GM19035 (cell line): ENCODE data around the gene MLEC.
"Not testable (repeated sequence)": the region's sequence is repeated elsewhere in the genome, so short reads cannot be mapped to it uniquely, and the experiment has no call there.

Experiments
- ATAC-seq: cut with Tn5 transposase; IDR thresholded peaks from one replicate; pipeline ENCODE4 v1.9.1; 2021; ENCODE audit not compliant: unreplicated experiment

MLEC gene

DNA sequence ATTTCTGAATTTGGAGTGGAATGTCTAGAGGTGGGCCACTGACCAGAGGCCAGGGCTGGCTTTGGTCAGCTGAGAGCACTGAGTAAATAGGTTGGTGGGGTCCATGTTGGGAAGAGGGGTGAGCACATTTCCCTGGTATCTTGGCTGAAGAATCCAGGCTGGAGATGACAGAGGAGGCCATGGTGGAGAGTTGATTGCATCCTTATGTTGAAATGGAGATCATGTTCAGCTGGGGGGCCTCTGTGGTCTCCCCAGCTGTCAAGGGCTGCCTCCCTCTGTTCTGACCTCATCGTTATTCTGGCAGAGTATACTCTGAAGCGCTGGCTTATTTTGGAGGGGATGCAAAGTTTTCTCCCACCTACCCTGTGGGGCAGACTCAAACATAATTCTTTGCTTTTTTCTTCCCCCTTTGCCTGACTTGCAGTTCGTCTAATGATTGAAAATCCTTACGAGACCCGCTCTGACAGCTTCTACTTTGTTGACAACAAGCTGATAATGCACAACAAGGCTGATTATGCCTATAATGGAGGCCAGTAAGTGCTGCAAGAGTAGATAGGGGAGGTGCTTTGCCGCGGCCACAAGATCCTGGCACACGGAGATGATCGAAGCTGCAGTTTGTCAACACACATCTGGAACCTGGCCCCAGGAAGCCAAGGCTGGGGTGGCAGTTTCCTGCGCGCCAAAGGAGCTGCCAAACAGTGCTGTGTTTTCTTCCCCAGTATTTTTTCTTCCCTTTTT is 32.7 kb downstream of the MLEC start:
- no peak for ATAC-seq

DNA sequence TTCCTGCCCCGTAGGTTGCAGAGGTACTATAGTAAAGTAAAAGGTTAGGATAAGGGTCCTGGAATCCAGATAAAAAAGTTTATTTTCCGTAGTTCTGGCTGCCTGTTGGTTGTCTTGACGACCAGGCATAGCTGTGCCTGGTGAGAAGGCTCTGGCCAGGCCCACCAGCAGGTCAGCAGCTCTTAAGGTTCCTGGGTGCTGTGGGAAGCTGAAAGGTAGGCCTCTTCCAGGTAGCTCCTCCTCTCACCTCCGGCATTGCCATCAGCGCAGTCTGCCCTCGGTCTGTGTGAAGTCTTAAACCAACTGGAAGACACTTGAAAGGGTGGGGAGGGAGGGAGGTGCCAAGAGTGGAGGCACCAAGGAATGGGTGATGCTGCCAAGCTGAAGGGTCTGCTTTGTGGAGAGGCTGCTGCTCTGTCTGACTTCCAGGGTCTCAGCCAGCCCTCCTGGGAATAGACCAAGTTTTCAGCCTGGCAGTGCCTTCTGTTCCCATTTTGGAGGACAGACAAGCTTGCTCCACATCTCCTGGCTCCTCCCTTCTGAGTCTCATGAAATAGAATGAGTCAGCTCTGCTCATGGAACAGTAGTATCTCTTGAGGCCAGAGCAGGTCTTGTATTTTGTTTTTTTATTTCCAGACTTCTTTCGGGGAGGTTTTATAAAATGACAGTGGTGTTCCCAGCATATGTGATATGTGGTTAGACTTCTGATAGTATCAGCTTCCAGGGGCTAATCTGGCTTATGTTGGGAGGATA is 33.5 kb downstream of the MLEC start:
- ATAC-seq: no peak

DNA sequence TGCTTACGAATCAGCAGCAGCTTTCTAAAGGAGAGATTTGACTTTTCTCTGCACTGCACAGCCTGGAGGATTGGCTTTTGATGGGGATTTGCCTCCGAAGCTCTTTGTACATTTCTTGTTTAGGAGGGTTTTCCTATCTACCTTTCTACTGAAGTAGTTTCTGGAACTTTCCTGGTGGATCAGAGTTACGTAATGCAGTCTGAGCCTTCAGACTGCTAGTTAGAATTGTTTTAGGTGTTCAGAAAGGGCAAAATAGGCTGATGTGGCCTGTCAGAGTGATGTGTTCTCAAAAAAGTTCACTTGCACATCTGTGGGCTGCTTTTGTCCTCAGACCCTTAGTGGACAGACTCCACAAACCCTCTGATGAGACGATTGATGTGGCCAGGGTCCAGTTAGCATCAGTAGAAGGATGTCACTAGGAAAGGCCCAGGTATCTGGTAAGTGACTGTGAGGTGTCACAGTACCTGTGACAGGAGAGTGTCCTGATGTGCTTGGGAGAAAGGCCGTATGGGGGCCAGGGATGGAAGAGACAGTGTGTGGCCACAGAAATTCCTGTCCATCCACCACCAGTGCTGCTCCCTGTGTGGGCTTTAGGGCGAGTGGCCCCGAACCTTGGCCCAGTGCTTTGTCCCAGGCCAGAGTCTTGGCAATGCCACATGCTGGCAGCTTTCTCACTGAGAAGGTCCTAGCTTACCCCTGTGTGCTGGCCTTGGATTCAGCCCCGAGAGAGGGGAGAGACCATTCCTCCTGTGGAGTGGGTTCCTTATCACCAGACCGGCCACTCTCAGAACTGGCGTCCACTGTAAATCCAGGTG is 34.2 kb downstream of the MLEC start:
- no peak for ATAC-seq

DNA sequence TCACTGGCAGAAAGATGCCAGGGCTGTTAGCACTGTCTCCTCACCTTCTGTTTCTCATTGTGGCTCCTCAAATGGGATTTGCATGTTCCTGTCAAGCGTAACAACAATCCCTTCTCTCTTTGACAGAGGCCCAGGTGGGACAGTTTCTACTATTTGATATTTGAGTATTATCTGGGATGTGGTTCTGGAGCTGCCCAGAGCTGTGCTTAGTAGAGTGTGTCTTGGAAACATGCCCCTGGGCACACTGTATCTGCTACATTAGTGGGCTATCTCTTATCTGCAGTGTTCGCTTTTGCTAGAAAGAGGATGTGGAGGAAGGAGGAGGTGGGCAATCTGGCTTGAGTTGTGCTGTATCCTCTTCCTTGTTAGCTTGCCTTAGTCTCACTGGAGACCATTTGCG is 34.9 kb downstream of the MLEC start:
- no peak for ATAC-seq

DNA sequence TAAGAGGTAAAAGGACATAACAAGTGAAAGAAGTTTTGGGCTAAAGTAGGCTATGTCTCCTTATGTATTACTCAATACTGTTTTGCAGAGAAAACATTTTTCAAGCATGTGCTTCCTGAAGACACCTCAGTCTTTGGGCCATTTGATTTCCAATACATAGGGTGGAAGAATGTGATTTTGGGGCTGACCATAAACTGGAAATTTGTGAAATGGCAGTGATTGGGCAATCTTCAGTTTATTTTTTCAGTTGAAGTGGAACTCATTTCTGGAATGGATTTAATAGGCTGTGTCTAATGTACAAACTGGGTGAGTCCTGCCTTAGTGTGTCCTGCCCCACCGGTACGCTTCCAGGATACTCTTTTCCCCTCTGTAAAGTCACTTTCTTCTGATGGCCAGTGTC is 35.8 kb downstream of the MLEC start:
- no peak for ATAC-seq

DNA sequence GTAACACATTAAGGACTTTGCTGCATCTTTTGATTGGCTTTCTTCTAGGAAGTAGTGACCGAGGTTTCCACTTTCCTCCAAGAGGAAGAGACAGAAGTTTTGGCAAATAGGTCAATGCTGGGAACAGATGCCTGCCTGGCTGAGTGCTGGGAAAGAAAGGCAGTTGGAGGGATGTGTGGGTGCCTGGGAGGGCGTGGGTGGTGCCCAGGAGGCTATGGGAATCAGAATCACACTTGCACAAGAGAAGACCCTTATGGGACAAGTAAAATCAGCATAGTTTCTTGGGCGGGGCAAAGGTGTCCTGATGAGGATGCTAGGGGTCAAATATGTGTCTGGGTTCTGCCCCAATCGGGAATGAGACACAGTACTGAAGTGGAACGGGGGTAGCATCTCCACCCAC is 37.8 kb downstream of the MLEC start:
- ATAC-seq: no peak

DNA sequence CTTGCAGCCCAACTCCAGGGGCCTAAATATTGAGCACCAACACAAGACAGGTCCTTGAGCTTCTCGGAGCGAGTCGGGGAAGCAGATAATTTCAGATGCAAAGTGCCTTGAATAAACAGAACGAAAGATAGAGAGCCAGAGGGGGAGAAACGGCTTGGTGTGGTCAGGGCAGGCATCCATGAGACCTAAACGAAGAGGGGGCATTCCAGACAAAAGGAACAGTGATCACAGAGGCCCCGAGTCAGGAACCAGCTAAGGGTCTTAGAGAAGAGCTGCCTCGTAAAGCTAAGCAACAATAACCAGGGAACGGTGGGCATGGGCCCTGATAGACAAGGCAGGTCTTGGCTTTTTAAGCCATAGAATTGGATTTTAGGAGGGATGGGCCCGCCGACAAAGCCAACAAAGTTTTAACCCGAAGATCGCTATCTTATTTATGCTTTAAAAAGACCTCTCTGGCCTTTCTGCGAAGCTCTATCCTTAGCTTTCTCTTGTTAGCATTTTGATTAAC is 38.3 kb downstream of the MLEC start:
- peak; percentile 15 for ATAC-seq

DNA sequence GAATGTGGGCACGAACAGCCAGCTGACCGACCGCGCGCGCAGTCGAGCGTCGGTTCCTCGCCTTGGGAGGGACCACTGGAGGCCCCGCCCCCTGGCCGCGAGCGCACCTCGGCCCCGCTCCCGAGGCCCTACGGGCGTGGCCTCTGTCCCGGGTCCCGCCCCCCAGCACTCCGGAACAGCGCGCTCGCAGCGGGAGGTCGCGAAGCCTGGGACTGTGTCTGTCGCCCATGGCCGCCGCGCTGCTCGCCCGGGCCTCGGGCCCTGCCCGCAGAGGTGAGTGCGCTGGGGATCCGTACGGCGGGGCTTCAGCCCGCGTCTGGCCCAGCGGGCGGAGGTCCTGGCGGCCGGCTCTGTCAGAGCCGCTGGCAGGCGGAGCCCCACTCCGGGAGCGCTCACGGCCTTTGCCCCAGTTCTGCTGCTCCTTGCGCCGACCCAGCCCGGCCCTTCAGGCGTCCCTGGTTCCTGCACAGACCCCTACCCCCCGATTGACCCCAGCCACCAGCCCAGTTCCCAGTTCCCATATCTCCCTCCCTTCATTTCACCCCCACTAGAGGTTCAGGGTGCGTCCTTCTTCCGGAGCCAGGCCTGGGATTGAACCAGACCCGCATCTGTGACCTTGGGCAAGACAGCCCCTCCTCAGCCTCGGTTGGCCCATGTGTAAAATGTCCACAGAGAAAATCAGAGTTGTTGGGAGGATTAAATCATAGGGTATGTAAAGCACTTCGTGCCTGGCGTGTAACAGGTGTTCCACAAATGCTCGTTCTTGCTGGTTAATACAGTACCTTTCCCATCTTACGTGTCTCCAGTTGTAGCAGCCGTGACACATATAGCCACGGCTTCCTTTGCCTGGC is 38.9 kb downstream of the MLEC start, which contains the start of gene ACADS:
ACADS (plus strand) TSS at position 168 of the 851 bp plus-strand sequence; CDS start at position 228, 60 bp downstream.
- ATAC-seq: peak; percentile 95

DNA sequence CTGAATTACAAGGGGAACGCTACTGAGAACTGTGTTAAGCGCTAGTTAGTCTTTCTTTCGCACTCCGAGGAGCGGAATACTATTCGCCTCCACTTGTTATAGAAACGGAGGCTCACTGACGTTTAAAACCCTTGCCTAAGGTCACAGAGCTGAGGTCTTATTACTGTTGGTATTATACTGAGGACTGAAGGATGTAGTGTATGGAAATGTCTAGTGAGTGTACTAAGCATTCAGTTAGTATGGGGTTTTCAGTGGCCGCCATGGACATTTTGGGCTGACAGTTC is 39.5 kb downstream of the MLEC start:
- no peak for ATAC-seq

DNA sequence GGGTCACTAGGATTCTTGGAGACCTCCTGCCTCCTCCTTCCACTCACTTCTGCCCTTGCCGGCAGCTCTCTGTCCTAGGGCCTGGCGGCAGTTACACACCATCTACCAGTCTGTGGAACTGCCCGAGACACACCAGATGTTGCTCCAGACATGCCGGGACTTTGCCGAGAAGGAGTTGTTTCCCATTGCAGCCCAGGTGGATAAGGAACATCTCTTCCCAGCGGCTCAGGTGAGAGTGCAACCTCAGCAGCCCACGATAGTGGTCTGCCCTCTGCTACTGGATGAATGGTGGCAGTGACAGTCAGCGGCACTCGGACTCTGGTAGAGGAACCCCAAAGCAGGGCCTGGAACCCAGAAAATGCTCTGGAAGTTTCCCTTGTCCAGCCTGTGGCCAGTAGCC is 40.0 kb downstream of the MLEC start:
- ATAC-seq: no peak

DNA sequence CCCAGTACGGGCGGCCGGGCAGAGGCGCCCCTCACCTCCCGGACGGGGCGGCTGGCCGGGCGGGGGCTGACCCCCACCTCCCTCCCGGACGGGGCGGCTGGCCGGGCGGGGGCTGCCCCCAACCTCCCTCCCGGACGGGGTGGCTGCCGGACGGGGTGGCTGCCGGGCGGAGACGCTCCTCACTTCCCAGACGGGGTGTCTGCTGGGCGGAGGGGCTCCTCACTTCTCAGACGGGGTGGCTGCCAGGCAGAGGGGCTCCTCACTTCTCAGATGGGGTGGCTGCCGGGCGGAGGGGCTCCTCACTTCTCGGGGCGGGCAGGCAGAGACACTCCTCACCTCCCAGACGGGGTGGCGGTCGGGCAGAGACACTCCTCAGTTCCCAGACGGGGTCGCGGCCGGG is 45.2 kb downstream of the MLEC start:
- ATAC-seq: not testable (repeated sequence)

DNA sequence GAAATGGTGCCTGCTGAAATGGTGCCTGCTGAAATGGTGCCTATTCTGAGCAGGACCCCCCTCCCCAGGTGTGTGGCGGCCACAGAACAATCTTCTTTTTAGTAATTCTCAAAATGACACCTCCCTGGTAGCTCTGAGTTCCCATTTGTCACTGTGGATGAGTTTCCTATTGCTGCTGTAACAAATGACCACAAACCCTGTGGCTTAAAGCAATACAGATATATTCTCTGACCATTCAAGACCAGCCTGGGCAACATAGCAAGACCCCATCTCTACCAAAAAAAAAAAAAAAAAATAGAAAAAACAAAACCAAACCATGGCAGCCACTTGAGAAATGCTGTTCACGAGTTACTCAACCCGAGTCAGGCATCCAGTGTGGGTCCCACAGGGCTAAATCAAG is 46.6 kb downstream of the MLEC start:
- ATAC-seq: no peak

DNA sequence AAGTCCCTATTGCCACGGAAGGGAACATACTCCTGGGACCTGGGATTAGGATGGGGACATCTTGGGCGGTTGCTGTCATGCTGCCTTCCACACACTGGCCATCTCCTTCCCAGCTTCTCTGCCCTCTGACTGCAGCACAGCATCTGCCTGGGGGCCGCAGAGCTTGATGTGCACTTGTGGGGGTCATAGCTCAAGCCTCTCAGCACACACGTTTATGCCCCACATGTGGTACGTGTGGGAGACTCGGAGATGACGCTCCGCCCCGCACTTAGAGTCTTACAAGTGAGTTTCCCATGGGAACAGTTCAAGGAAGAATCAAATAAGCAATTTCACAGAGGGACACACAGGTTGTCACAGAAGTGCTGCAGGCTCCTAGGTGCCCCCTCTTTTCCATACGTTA is 47.3 kb downstream of the MLEC start:
- ATAC-seq: no peak

DNA sequence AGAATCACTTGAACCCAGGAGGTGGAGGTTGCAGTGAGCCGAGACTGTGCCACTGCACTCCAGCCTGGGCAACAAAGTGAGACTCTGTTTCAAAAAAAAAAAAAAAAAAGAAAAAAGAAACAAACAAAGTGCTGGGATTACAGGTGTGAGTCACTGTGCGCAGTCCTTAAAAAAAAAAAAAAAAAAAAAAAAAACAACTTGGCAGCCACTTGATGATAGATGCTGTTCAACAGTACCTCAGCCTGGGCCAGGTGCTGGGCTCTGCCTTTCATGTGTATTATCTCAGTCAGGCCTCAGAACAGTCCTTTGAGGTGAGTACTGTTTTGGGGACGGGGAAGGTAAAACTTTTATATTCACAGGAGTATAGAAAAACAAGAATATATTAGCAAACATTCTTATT is 48.2 kb downstream of the MLEC start:
- no peak for ATAC-seq

DNA sequence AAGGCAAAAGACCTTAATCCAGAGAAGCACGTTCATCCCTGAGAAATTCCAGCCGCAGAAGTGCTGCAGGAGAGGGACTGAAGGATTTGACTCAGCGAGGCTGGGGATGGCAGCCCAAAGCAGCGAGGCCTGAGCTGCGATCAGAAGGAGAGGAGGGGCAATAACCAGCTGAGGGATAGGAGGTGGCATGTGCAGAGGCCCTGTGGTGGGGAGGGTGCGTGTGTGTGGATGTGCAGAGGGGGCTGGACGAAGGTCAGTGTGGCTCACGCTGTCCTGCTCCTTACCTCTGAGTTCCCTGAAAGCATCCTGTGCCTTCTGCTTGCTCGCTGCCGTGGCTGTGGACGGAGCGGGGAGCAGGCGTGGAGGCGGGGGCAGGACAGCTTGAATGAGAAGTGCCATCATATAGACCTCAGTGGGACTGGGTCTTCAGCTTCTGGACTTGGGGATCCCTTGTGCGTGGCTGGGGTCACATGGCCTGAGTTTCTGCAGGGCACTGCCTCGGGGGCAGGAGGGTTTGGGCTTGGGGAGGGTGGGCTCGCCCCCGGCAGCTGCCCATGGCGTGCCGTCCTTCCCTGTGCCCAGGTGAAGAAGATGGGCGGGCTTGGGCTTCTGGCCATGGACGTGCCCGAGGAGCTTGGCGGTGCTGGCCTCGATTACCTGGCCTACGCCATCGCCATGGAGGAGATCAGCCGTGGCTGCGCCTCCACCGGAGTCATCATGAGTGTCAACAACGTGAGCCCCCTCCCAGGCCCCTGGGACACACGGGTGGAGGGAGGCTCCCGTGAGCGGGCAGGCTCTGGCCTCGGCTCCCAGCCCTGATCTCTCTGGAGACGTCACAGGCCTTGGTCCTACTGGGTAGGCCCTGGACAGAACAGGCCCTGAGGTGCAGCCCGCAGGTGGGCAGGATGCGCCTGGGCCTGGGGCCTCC is 49.7 kb downstream of the MLEC start:
- no peak for ATAC-seq

DNA sequence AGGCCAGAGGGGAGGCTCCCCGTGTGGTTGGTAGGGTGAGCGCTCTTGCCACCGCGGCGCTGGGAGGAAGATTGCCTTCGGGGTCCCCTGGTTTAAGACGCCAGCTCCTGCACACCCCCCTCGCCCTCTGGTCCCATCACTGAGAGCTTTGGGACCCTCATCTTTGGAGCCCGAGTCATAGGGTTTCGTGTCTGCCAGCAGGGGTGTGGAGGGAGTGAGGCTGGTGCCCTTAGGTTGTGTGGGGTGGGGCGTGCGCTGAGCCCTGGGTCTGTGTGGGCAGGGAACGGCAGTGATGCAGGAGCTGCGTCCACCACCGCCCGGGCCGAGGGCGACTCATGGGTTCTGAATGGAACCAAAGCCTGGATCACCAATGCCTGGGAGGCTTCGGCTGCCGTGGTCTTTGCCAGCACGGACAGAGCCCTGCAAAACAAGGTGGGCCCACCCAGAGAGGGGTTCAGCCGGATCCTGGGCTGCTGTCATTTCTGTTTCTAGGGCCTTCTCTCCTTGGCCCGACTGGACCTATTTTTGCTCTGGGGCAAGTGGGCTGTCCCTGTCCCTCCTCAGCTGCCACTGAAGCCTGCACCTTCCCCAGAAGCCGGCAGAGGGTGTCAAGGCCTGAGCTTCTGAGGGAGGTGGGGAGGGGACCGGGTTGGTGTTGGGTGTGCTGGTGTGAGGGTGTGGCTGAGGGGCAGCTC is 50.8 kb downstream of the MLEC start:
- ATAC-seq: no peak

DNA sequence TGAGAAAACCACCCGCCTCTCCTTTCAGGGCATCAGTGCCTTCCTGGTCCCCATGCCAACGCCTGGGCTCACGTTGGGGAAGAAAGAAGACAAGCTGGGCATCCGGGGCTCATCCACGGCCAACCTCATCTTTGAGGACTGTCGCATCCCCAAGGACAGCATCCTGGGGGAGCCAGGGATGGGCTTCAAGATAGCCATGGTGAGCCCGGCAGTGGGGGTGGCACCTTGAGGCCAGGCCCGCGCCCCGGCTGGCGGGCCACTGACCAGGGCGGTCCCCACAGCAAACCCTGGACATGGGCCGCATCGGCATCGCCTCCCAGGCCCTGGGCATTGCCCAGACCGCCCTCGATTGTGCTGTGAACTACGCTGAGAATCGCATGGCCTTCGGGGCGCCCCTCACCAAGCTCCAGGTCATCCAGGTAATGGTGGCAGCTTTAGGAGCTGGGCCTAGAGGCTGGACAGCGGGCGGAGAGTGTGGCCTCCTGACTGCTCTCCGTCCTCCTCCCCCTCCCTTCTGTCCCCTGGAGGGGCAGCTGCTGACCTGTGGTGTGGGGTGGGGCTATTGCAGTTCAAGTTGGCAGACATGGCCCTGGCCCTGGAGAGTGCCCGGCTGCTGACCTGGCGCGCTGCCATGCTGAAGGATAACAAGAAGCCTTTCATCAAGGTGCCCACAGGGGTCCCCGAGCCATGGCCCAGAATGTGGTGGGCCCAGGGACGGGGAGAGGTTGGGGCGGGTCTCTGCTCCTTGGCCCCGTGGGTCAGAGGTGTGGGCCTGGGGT is 51.5 kb downstream of the MLEC start:
- ATAC-seq: no peak

DNA sequence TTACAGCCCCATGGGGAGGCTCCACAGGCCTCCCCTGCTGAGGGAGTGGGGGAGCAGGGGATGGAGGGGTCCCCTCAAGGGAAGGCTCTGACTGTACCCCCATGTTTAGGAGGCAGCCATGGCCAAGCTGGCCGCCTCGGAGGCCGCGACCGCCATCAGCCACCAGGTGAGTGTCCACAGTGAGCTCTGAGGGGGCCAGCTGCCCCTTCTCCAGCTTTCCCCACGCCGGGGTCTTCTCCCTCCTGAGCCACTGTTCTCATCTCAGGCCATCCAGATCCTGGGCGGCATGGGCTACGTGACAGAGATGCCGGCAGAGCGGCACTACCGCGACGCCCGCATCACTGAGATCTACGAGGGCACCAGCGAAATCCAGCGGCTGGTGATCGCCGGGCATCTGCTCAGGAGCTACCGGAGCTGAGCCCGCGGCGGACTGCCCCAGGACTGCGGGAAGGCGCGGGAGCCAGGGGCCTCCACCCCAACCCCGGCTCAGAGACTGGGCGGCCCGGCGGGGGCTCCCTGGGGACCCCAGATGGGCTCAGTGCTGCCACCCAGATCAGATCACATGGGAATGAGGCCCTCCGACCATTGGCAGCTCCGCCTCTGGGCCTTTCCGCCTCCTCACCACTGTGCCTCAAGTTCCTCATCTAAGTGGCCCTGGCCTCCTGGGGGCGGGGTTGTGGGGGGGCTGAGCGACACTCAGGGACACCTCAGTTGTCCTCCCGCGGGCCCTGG is 52.2 kb downstream of the MLEC start:
- no peak for ATAC-seq
